SU-DHL-6 (cell line): ENCODE measurements around the gene ZNF512B.

ENCODE experiments used
- EZH2phosphoT487 ChIP-seq: fragments of 200-600 bp; sonication (generic), shearing (Covaris generic); conservative IDR thresholded peaks from 2 replicates; pipeline ENCODE4 v1.6.1; 2018; ENCODE audit warnings: mild to moderate bottlenecking, antibody characterized with exemption, low read length, moderate library complexity, mixed read lengths
- TF ChIP-seq, protein P1 (sequence below): fragments of 200-600 bp; sonication (generic); IDR thresholded peaks from one replicate; pipeline ENCODE4 v1.5.1; 2017; ENCODE audit warnings: antibody characterized with exemption, mild to moderate bottlenecking, low read length, moderate library complexity; ENCODE audit not compliant: insufficient read depth, poor library complexity, severe bottlenecking

DNA sequence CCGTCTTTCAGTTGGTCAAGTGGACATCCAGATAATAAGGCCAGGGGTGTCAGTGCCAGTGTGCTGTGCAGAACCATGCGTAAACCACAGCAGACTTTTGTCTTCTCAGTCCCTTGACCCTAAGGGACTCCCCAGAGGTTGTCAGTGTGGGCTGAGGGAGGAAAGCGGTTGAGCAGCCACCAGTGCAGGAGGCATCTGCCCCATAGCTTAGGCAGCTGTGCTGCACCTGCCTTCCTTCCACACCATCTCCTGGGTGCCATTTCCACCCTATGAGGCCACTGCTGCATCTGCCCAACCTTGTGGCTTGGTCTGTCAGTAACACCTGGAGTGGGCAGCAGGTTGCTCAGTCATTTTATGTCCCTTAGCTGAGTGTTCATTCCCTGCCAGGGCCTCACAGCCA is 37.2 kb upstream of the ZNF512B start:
- TF ChIP-seq, protein P1, sequence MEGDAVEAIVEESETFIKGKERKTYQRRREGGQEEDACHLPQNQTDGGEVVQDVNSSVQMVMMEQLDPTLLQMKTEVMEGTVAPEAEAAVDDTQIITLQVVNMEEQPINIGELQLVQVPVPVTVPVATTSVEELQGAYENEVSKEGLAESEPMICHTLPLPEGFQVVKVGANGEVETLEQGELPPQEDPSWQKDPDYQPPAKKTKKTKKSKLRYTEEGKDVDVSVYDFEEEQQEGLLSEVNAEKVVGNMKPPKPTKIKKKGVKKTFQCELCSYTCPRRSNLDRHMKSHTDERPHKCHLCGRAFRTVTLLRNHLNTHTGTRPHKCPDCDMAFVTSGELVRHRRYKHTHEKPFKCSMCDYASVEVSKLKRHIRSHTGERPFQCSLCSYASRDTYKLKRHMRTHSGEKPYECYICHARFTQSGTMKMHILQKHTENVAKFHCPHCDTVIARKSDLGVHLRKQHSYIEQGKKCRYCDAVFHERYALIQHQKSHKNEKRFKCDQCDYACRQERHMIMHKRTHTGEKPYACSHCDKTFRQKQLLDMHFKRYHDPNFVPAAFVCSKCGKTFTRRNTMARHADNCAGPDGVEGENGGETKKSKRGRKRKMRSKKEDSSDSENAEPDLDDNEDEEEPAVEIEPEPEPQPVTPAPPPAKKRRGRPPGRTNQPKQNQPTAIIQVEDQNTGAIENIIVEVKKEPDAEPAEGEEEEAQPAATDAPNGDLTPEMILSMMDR: no peak
- TF ChIP-seq EZH2phosphoT487: no peak
